ENCODE measurements around the gene NCOA5.
A peak's percentile ranks its signal among the peaks of the same experiment; 100 is the strongest.

The NCOA5 gene

DNA sequence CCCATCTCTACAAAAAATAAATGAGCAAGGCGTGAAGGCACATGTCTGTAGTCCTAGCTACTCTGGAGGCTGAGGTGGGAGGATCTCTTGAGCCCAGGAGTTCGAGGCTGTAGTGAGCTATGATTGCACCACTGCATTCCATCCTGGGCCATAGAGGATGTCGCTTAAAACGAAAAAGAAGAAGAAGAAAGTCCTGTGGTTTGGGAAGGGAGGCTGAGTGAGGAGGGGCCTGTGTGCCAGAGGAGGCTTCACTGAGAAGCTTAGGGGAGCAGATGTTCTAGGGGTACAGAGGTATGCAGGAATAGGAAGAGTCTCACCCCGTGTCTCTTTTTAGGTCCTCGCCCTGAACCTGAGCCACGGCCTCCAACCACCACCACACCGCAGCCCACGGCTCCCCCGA lies 76.8 kb downstream of the NCOA5 start:
- no peak for DNase-seq

DNA sequence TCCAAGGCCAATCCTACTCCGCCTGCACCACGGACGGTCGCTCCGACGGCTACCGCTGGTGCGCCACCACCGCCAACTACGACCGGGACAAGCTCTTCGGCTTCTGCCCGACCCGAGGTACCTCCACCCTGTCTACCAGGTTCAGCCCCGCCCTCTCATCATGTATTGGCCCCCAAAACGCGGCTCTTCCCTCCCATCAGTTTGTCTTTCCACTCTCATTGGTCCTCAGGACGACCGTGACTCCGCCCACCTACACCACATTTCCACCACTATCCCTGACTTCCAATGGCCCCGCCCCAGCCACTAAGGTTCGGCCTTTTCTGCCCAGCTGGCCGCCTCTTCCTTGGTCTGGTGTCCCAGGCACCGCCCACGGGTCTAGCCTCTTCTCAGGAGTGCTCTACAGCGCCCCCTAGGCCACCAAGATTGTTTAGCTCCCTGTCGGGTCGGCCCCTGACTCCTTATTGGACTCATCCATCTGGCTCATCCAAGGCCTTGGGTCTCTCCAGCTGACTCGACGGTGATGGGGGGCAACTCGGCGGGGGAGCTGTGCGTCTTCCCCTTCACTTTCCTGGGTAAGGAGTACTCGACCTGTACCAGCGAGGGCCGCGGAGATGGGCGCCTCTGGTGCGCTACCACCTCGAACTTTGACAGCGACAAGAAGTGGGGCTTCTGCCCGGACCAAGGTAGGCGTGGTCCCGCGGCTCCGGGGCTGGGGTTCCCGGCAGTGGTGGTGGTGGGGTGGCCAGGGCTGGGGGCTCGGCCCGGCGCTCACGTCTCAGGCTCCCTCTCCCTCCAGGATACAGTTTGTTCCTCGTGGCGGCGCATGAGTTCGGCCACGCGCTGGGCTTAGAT lies 77.9 kb downstream of the NCOA5 start:
- DNase-seq: peak in 1 of 2 experiments; percentile 26
